HG03354 (cell line): ENCODE data around the gene DNAH1.

Experiments
- ATAC-seq: cut with Tn5 transposase; IDR thresholded peaks from one replicate; pipeline ENCODE4 v1.9.1; 2021; ENCODE audit warnings: mild to moderate bottlenecking; ENCODE audit not compliant: unreplicated experiment, poor library complexity, severe bottlenecking

The DNAH1 gene

GRCh38 chr3:52397676-52398399 lies 81.7 kb downstream of the DNAH1 start:
- ATAC-seq = no peak

GRCh38 chr3:52398670-52399081 lies 82.6 kb downstream of the DNAH1 start:
- ATAC-seq = no peak

- no peak for ATAC-seq
These were observed 83.0 kb downstream of the DNAH1 start for GRCh38 chr3:52399131-52399530.

GRCh38 chr3:52399593-52399992 lies 83.5 kb downstream of the DNAH1 start:
- no peak for ATAC-seq

- no peak for ATAC-seq
These were observed 84.2 kb downstream of the DNAH1 start for GRCh38 chr3:52400275-52400793.

GRCh38 chr3:52401021-52401420 lies 84.9 kb downstream of the DNAH1 start:
- ATAC-seq = no peak

- ATAC-seq = no peak
These were observed 85.4 kb downstream of the DNAH1 start for GRCh38 chr3:52401551-52401950.

GRCh38 chr3:52402101-52402521 lies 86.0 kb downstream of the DNAH1 start:
- ATAC-seq = no peak

- ATAC-seq = no peak
These were observed 86.7 kb downstream of the DNAH1 start for GRCh38 chr3:52402706-52403270.

GRCh38 chr3:52403271-52403841 lies 87.2 kb downstream of the DNAH1 start:
- no peak for ATAC-seq

GRCh38 chr3:52403955-52404354 lies 87.8 kb downstream of the DNAH1 start:
- no peak for ATAC-seq

- no peak for ATAC-seq
These were observed 88.3 kb downstream of the DNAH1 start for GRCh38 chr3:52404391-52404790.

GRCh38 chr3:52405066-52405465 lies 88.9 kb downstream of the DNAH1 start:
- ATAC-seq = no peak

GRCh38 chr3:52405601-52406110 lies 89.5 kb downstream of the DNAH1 start:
- no peak for ATAC-seq

- no peak for ATAC-seq
These were observed 90.1 kb downstream of the DNAH1 start for GRCh38 chr3:52406231-52406661.

GRCh38 chr3:52406791-52407510 lies 90.8 kb downstream of the DNAH1 start:
- no peak for ATAC-seq

- no peak for ATAC-seq
These were observed 91.7 kb downstream of the DNAH1 start for GRCh38 chr3:52407779-52408178.

- no peak for ATAC-seq
These were observed 92.3 kb downstream of the DNAH1 start for GRCh38 chr3:52408466-52408865.

GRCh38 chr3:52415800-52416199 lies 99.7 kb downstream of the DNAH1 start:
- ATAC-seq = no peak

GRCh38 chr3:52420388-52420787 lies 104.3 kb downstream of the DNAH1 start:
- no peak for ATAC-seq
